Measurements from ENCODE around the gene YIPF2.
A peak's percentile ranks its signal among the peaks of the same experiment; 100 is the strongest.

YIPF2 gene

DNA sequence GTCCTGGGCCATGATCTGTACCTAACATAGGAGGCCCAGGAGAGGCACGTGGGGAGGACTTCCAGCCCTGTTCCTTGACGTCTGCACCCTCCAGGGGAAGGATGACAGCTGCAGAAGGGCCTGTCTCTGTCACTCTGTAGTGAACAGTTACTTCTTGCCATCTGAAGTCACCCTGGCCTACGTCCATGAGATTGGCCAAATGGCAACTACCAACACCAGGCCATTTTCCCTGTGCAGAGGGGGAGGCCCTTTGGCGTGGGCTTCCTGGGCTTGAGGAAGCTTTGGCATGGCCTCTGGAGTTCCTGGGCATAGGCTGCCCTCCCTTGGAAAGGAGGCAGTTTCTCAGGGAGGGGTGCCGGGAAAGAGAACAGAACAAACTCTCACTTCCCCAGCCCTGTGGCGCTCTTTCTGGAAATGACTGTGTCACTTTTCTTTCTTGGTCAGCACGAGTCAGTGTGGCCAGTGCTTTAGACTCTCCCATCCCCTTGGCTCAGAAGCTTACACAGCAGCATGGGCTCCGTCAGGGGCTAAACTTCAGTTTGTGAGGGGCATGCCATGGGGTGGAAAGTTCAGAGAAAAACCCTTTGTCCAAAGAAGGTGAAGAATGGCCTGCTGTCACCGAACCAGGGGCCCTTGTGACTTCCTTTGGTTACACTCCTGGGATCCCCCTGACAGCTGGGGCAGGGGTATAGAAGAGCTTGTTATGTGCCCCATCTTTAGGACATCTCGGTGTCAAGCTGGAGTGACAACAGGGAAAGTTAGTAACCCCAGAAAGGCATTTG is 51.8 kb downstream of the YIPF2 start:
- TF ChIP-seq, protein P1, sequence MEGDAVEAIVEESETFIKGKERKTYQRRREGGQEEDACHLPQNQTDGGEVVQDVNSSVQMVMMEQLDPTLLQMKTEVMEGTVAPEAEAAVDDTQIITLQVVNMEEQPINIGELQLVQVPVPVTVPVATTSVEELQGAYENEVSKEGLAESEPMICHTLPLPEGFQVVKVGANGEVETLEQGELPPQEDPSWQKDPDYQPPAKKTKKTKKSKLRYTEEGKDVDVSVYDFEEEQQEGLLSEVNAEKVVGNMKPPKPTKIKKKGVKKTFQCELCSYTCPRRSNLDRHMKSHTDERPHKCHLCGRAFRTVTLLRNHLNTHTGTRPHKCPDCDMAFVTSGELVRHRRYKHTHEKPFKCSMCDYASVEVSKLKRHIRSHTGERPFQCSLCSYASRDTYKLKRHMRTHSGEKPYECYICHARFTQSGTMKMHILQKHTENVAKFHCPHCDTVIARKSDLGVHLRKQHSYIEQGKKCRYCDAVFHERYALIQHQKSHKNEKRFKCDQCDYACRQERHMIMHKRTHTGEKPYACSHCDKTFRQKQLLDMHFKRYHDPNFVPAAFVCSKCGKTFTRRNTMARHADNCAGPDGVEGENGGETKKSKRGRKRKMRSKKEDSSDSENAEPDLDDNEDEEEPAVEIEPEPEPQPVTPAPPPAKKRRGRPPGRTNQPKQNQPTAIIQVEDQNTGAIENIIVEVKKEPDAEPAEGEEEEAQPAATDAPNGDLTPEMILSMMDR (IDR thresholded peaks at IDR 0.05; ENCODE audit: control insufficient read depth, insufficient read depth, low read depth, low read length, missing control alignments): no peak
- no peak overlapping the region for H3K4me3 ChIP-seq (ENCODE audit: control insufficient read depth, low read depth, low read length)
- DNase-seq (ENCODE audit: low read depth): no peak

DNA sequence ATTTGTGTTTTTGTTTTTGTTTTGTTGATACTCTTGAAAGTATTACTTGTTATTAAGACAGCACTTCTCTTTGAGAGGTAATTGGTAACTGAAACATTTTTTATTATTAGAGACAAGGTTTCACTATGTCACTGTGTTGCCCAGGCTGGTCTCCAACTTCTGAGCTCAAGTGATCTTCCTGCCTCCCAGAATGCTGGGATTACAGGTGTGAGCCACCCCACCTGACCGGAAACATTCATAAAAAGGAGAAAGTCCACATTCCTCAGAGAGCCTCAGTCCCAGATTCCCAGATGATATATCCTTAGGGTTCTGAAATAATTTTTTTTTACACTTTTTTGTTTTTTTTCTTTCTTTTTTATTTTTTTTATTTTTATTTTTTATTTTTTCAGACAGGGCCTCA is 54.4 kb downstream of the YIPF2 start:
- H3K4me3 ChIP-seq (ENCODE audit: control insufficient read depth, low read depth, low read length): no peak overlapping the region

DNA sequence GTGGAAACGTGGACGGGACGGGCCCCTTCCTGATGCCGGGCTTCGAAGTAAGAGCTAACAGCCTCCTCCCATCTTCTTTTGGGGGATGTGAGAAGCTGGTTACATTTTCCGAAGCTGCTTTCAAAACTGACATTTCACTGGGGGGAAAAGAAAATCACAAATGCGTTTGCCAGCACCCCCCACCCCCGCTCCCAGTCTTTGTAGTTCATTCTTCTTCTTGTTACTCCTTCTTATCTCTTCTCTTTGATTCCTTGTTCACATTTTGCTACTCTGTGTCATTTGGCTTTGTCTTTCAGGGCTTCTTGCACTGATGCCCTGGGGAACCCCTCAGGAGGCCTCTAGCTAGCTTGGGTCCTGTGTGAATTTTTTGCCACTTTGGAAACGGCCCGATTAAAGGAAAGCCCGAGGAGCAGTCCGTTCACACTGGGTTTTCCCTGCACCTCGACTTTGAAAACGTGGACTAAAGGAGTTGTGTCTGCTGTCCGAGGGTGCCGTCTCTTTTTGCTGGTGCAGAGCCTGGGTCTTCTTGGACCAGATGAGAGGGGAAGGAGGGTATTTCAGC is 55.8 kb downstream of the YIPF2 start:
- peak overlapping the region; percentile 69 for H3K4me3 ChIP-seq (ENCODE audit: control insufficient read depth, low read depth, low read length)
- TF ChIP-seq, protein P1 (IDR thresholded peaks at IDR 0.05; ENCODE audit: control insufficient read depth, insufficient read depth, low read depth, low read length, missing control alignments): no peak
- no peak for DNase-seq (ENCODE audit: low read depth)

More for the DNA sequence above, 54.4 kb downstream of the YIPF2 start:
- DNase-seq (ENCODE audit: low read depth): no peak
- TF ChIP-seq, protein P1 (IDR thresholded peaks at IDR 0.05; ENCODE audit: control insufficient read depth, insufficient read depth, low read depth, low read length, missing control alignments): no peak
